ENCODE measurements around the gene COL1A1.

GRCh38 chr17:50190603-50191358 is 10.7 kb downstream of the COL1A1 start:
- no peak for TF ChIP-seq CTCF (IDR thresholded peaks at IDR 0.05)
- no peak for TF ChIP-seq POLR2A (IDR thresholded peaks at IDR 0.05; ENCODE audit: low read depth)
- no peak for TF ChIP-seq EP300 (IDR thresholded peaks at IDR 0.05)

Measured in esophagus muscularis mucosa (tissue), 4 donors.